HEK293 (cell line): Measurements from ENCODE around the gene SAMD11.

Source experiments
- ATF2 ChIP-seq: fragments of 450-650 bp; formaldehyde crosslinking; IDR thresholded peaks from 2 replicates; pipeline ENCODE4 v1.5.1; 2016; ENCODE audit warnings: missing biosample characterization, missing genetic modification characterization, low read depth
- CTCF ChIP-seq: fragments of 450-650 bp; formaldehyde crosslinking; IDR thresholded peaks from 2 replicates; pipeline ENCODE4 v1.5.1; 2016; ENCODE audit warnings: missing biosample characterization, missing genetic modification characterization
- FEZF1 ChIP-seq: fragments of 450-650 bp; formaldehyde crosslinking; IDR thresholded peaks from 2 replicates; pipeline ENCODE4 v1.5.1; 2016; ENCODE audit warnings: missing biosample characterization, missing genetic modification characterization
- HOXD13 ChIP-seq: sonication (generic); formaldehyde crosslinking; IDR thresholded peaks from 2 replicates; pipeline ENCODE4 v1.8.0; 2022; ENCODE audit warnings: missing genetic modification reagents, borderline replicate concordance
- MEIS1 ChIP-seq: sonication (generic); formaldehyde crosslinking; IDR thresholded peaks from 2 replicates; pipeline ENCODE4 v1.8.1; 2022; ENCODE audit warnings: missing genetic modification reagents, mild to moderate bottlenecking, borderline replicate concordance
- SP3 ChIP-seq: fragments of 450-650 bp; formaldehyde crosslinking; IDR thresholded peaks from 2 replicates; pipeline ENCODE4 v1.5.1; 2016; ENCODE audit warnings: missing biosample characterization, missing genetic modification characterization
- YY1 ChIP-seq: fragments of 450-650 bp; formaldehyde crosslinking; IDR thresholded peaks from 2 replicates; pipeline ENCODE4 v1.5.1; 2018; ENCODE audit warnings: missing biosample characterization, missing genetic modification characterization
- ZBTB11 ChIP-seq: fragments of 450-650 bp; formaldehyde crosslinking; conservative IDR thresholded peaks from 2 replicates; pipeline ENCODE4 v1.5.1; 2016; ENCODE audit warnings: low read depth, missing biosample characterization, missing genetic modification characterization
- ZBTB7A ChIP-seq: fragments of 450-650 bp; formaldehyde crosslinking; IDR thresholded peaks from 2 replicates; pipeline ENCODE4 v1.5.1; 2016; ENCODE audit warnings: low read depth, missing biosample characterization, missing genetic modification characterization
- ZNF132 ChIP-seq: fragments of 450-650 bp; formaldehyde crosslinking; IDR thresholded peaks from 2 replicates; pipeline ENCODE4 v1.5.1; 2017; ENCODE audit warnings: missing biosample characterization, missing genetic modification characterization, borderline replicate concordance
- ZNF138 ChIP-seq: fragments of 450-650 bp; formaldehyde crosslinking; IDR thresholded peaks from 2 replicates; pipeline ENCODE4 v1.5.1; 2016; ENCODE audit warnings: missing biosample characterization, missing genetic modification characterization, borderline replicate concordance
- ZNF140 ChIP-seq: fragments of 450-650 bp; formaldehyde crosslinking; IDR thresholded peaks from 2 replicates; pipeline ENCODE4 v1.5.1; 2016; ENCODE audit warnings: missing biosample characterization, missing genetic modification characterization
- ZNF324 ChIP-seq: fragments of 450-650 bp; formaldehyde crosslinking; IDR thresholded peaks from 2 replicates; pipeline ENCODE4 v1.5.1; 2016; ENCODE audit warnings: missing biosample characterization, missing genetic modification characterization
- ZNF423 ChIP-seq: fragments of 450-650 bp; formaldehyde crosslinking; IDR thresholded peaks from 2 replicates; pipeline ENCODE4 v1.5.1; 2016; ENCODE audit warnings: missing biosample characterization, missing genetic modification characterization
- ZNF426 ChIP-seq: fragments of 450-650 bp; formaldehyde crosslinking; IDR thresholded peaks from 2 replicates; pipeline ENCODE4 v1.5.1; 2017; ENCODE audit warnings: missing biosample characterization, missing genetic modification characterization, mild to moderate bottlenecking, inconsistent platforms, moderate library complexity
- ZNF518A ChIP-seq: fragments of 450-650 bp; formaldehyde crosslinking; conservative IDR thresholded peaks from 2 replicates; pipeline ENCODE4 v1.5.1; 2016; ENCODE audit warnings: low read depth, missing biosample characterization, missing genetic modification characterization
- ZNF621 ChIP-seq: fragments of 450-650 bp; formaldehyde crosslinking; IDR thresholded peaks from 2 replicates; pipeline ENCODE4 v1.5.1; 2017; ENCODE audit warnings: missing biosample characterization, missing genetic modification characterization
- ZNF626 ChIP-seq: fragments of 450-650 bp; sonication (Bioruptor Pico); formaldehyde crosslinking; IDR thresholded peaks from 2 replicates; pipeline ENCODE4 v1.5.1; 2018; ENCODE audit warnings: missing biosample characterization, missing genetic modification characterization, inconsistent platforms
- ZNF629 ChIP-seq: fragments of 450-650 bp; formaldehyde crosslinking; IDR thresholded peaks from 2 replicates; pipeline ENCODE4 v1.5.1; 2017; ENCODE audit warnings: missing biosample characterization, missing genetic modification characterization
- ZNF701 ChIP-seq: fragments of 450-650 bp; formaldehyde crosslinking; IDR thresholded peaks from 2 replicates; pipeline ENCODE4 v1.5.1; 2016; ENCODE audit warnings: missing biosample characterization, missing genetic modification characterization
- TF ChIP-seq, protein P1 (sequence below): fragments of 450-650 bp; formaldehyde crosslinking; IDR thresholded peaks from 2 replicates; pipeline ENCODE4 v1.5.1; 2016; ENCODE audit warnings: missing biosample characterization, missing genetic modification characterization
- TF ChIP-seq, protein P2 (sequence below): fragments of 450-650 bp; formaldehyde crosslinking; IDR thresholded peaks from 2 replicates; pipeline ENCODE4 v1.5.0; 2017; ENCODE audit warnings: missing biosample characterization, missing genetic modification characterization, borderline replicate concordance

Gene SAMD11

DNA sequence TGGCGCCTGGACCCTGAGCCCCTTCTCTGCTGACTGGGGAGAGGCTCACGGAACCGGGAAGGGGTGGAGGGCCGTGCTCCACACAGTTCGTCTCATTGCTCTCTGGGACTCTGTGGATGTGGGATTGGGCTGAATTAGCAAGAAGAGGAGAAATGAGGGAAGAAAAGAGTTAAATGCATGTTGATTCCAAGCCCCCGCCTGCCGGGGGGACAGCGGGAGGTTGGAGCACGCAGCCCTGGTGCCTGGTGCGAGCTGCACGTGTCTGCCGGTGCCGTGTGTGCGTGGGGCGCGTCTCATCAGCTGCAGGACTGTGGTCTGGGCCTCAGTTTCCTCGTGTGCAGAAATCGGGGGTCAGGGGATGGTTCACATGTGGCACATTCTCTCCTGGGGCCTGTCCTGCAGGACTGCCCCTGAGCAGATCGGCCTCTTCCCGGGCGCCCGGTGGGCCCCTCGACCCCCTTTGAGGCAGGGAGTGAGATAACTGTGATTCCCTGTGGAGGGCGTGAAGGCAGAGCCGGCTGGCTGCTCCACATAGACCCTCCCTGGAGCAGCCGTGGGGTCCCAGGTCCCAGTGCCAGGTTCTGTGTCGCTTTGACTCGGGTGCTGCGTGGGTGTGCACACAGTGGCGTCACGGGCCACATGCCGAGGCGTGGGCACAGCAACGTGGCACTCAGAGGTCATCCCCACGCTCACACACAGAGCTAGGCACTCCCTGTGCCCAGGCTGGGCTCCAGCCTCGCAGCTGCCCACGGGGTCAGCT, 11.4 kb downstream of the SAMD11 start (continued):
- TF ChIP-seq, protein P1, sequence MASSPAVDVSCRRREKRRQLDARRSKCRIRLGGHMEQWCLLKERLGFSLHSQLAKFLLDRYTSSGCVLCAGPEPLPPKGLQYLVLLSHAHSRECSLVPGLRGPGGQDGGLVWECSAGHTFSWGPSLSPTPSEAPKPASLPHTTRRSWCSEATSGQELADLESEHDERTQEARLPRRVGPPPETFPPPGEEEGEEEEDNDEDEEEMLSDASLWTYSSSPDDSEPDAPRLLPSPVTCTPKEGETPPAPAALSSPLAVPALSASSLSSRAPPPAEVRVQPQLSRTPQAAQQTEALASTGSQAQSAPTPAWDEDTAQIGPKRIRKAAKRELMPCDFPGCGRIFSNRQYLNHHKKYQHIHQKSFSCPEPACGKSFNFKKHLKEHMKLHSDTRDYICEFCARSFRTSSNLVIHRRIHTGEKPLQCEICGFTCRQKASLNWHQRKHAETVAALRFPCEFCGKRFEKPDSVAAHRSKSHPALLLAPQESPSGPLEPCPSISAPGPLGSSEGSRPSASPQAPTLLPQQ (tag by site-specific recombination): peak; percentile 33
- no peak for TF ChIP-seq ATF2 (tag by site-specific recombination)
- no peak for TF ChIP-seq ZNF132 (tag by site-specific recombination)
- no peak for TF ChIP-seq ZNF324
- no peak for TF ChIP-seq ZBTB11 (tag by site-specific recombination)
- TF ChIP-seq ZNF138: no peak
- TF ChIP-seq ZNF423 (tag by site-specific recombination): no peak; the same call in 1 of the 2 replicates
- TF ChIP-seq ZBTB7A (tag by site-specific recombination): 0 out of 2 replicates have a peak, but pooled peaks have one; percentile 39
- no peak for TF ChIP-seq HOXD13 (CRISPR knock-in tag)
- TF ChIP-seq, protein P2, sequence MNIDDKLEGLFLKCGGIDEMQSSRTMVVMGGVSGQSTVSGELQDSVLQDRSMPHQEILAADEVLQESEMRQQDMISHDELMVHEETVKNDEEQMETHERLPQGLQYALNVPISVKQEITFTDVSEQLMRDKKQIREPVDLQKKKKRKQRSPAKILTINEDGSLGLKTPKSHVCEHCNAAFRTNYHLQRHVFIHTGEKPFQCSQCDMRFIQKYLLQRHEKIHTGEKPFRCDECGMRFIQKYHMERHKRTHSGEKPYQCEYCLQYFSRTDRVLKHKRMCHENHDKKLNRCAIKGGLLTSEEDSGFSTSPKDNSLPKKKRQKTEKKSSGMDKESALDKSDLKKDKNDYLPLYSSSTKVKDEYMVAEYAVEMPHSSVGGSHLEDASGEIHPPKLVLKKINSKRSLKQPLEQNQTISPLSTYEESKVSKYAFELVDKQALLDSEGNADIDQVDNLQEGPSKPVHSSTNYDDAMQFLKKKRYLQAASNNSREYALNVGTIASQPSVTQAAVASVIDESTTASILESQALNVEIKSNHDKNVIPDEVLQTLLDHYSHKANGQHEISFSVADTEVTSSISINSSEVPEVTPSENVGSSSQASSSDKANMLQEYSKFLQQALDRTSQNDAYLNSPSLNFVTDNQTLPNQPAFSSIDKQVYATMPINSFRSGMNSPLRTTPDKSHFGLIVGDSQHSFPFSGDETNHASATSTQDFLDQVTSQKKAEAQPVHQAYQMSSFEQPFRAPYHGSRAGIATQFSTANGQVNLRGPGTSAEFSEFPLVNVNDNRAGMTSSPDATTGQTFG (tag by site-specific recombination): no peak
- no peak for TF ChIP-seq ZNF626
- no peak for TF ChIP-seq ZNF426
- TF ChIP-seq CTCF (tag by site-specific recombination): no peak
- no peak for TF ChIP-seq ZNF518A (tag by site-specific recombination)
- no peak; the same call in 1 of the 2 replicates for TF ChIP-seq ZNF629 (tag by site-specific recombination)
- no peak for TF ChIP-seq ZNF140 (tag by site-specific recombination)
- no peak for TF ChIP-seq ZNF621
- TF ChIP-seq MEIS1 (CRISPR knock-in tag): no peak
- no peak for TF ChIP-seq FEZF1 (tag by site-specific recombination)
- no peak for TF ChIP-seq SP3 (tag by site-specific recombination)
- no peak for TF ChIP-seq YY1 (tag by site-specific recombination)
- TF ChIP-seq ZNF701: no peak
